ENCODE measurements around the gene EPPIN. TPM values are rescaled to one million over a fixed set of nuclear protein-coding genes. Genes with fewer than 3 reads are reported as not detected.
"Not testable (repeated sequence)": the region's sequence is repeated elsewhere in the genome, so short reads cannot be mapped to it uniquely, and the experiment has no call there.

Gene EPPIN
- total and polyA plus RNA-seq, 2 donors (not counting 3 experiments of a cell fraction or from before 2014, with no cell fraction given): not detected

GRCh38 chr20:45575931-45576330, 28.7 kb upstream of the EPPIN start:
- no peak overlapping the region for H3K9ac ChIP-seq (replicated peaks; ENCODE audit: extremely low read depth, insufficient read depth, low read length)
- no TSS peak for BruUV-seq (replicated peaks)
- dilution Hi-C loops (cut with MboI; ENCODE audit: extremely low pct_ligation_motif_present, low sequenced_read_pairs) (no loop called here), intact Hi-C loops (cut with micrococcal nuclease) (no loop called here)
- H3K9me1 ChIP-seq (replicated peaks; ENCODE audit: control insufficient read depth, extremely low read depth, insufficient read depth, low read length): no peaks in the 10 kb centered on the region
- no peaks in the 10 kb centered on the region for H3K79me2 ChIP-seq (ENCODE audit: control insufficient read depth, insufficient read depth, low read length)
- ChIA-PET POLR2A (no interaction called here), CTCF (no interaction called here)
- H3K27me3 ChIP-seq (ENCODE audit: control insufficient read depth in 2 of 2, insufficient read depth in 2 of 2, low read length in 2 of 2): peaks cover 0 to 7% of the 10 kb centered on the region in 2 experiments
- H3K9me3 ChIP-seq (replicated peaks; ENCODE audit: control insufficient read depth, insufficient read depth, low read length): no peaks in the 10 kb centered on the region
- DNase-seq (ENCODE audit: low read depth, low spot score) (no peak), FAIRE-seq (no peak)
- no peaks in the 10 kb centered on the region for H3K4me1 ChIP-seq (ENCODE audit: control insufficient read depth, extremely low read depth, insufficient read depth, low read length)
- H3K4me3 ChIP-seq (replicated peaks in 1 of 3; ENCODE audit: insufficient read depth in 1 of 3, low read depth in 1 of 3, low read length in 3 of 3): no peak overlapping the region
- TF ChIP-seq MYC (IDR thresholded peaks at IDR 0.05; ENCODE audit: low read depth, low read length) (no peak), JUN (IDR thresholded peaks at IDR 0.05; ENCODE audit: borderline replicate concordance, insufficient read depth, insufficient read length, low read depth) (no peak), EZH2 (IDR thresholded peaks at IDR 0.05; ENCODE audit: borderline replicate concordance, low read depth, low read length, severe bottlenecking) (no peak), POLR2A (IDR thresholded peaks at IDR 0.05; ENCODE audit: low read depth, low read length) (no peak), GATA2 (IDR thresholded peaks at IDR 0.05; ENCODE audit: insufficient read depth, insufficient read length, low read depth, low read length) (no peak), MAX (IDR thresholded peaks at IDR 0.05; ENCODE audit: insufficient read depth, insufficient read length) (no peak), FOS (IDR thresholded peaks at IDR 0.05; ENCODE audit: borderline replicate concordance, insufficient read depth, low read length) (no peak), CTCF (IDR thresholded peaks at IDR 0.05; ENCODE audit: extremely low read depth in 1 of 2, insufficient read depth in 1 of 2, low read depth in 1 of 2, low read length in 2 of 2) (no peak)
- H2AFZ ChIP-seq (ENCODE audit: low read depth, low read length): no peak overlapping the region
- no peaks in the 10 kb centered on the region for H4K20me1 ChIP-seq (replicated peaks; ENCODE audit: control insufficient read depth, extremely low read depth, insufficient read depth, low read length)
- H3K36me3 ChIP-seq (ENCODE audit: control insufficient read depth in 2 of 2, extremely low read depth in 1 of 2, insufficient read depth in 2 of 2, low read length in 2 of 2): no peaks in the 10 kb centered on the region
- no peak overlapping the region for H3K4me2 ChIP-seq (ENCODE audit: insufficient read depth, low read length)
- H3K27ac ChIP-seq (ENCODE audit: insufficient read depth, low read depth, low read length): no peak overlapping the region

GRCh38 chr20:45569650-45570049, 22.4 kb upstream of the EPPIN start:
- not testable (repeated sequence) for H3K9ac ChIP-seq (replicated peaks; ENCODE audit: extremely low read depth, insufficient read depth, low read length)

More at GRCh38 chr20:45569650-45570049, 22.4 kb upstream of the EPPIN start:
- H3K79me2 ChIP-seq (ENCODE audit: control insufficient read depth, insufficient read depth, low read length); BruUV-seq (replicated peaks); H3K27ac ChIP-seq (ENCODE audit: insufficient read depth, low read depth, low read length); H2AFZ ChIP-seq (ENCODE audit: low read depth, low read length); dilution Hi-C loops (cut with MboI; ENCODE audit: extremely low pct_ligation_motif_present, low sequenced_read_pairs); H3K27me3 ChIP-seq (ENCODE audit: control insufficient read depth in 2 of 2, insufficient read depth in 2 of 2, low read length in 2 of 2); H3K4me1 ChIP-seq (ENCODE audit: control insufficient read depth, extremely low read depth, insufficient read depth, low read length); FAIRE-seq; DNase-seq (ENCODE audit: low read depth, low spot score); H4K20me1 ChIP-seq (replicated peaks; ENCODE audit: control insufficient read depth, extremely low read depth, insufficient read depth, low read length); H3K36me3 ChIP-seq (ENCODE audit: control insufficient read depth in 2 of 2, extremely low read depth in 1 of 2, insufficient read depth in 2 of 2, low read length in 2 of 2); H3K9me1 ChIP-seq (replicated peaks; ENCODE audit: control insufficient read depth, extremely low read depth, insufficient read depth, low read length); H3K9me3 ChIP-seq (replicated peaks; ENCODE audit: control insufficient read depth, insufficient read depth, low read length); CTCF ChIA-PET; POLR2A ChIA-PET; intact Hi-C loops (cut with micrococcal nuclease); H3K4me2 ChIP-seq (ENCODE audit: insufficient read depth, low read length); H3K4me3 ChIP-seq (replicated peaks in 1 of 3; ENCODE audit: insufficient read depth in 1 of 3, low read depth in 1 of 3, low read length in 3 of 3): not testable (repeated sequence)

Measured in endothelial cell of umbilical vein (primary cell).